ENCODE data around the gene USP44. TPM values are rescaled to one million over a fixed set of nuclear protein-coding genes. Genes with fewer than 3 reads are reported as not detected.
A peak's percentile ranks its signal among the peaks of the same experiment; 100 is the strongest.
"Not testable (repeated sequence)": the region's sequence is repeated elsewhere in the genome, so short reads cannot be mapped to it uniquely, and the experiment has no call there.

Gene USP44
- total RNA-seq, 1 donor from 2014 or later: not detected

DNA sequence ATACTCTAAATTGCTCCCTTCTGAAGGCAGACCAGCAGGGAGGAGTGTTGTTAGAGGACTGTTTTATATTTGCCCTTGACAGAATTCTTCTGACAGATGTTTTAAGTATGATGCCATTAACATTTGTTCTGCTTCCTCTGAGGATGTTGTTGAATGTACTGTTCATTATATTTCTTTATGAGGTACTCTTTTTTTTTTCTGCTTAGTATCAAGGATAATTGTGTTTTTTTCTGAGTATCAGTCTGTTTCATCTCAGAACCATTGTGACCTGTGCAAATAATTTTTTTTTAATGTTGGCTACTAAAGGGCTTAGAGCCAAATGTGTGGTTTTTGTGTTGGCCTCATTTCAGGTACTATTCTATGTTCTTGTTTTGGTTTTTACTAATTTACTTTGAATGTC lies 66.8 kb downstream of the USP44 start:
- Mint-ChIP-seq H3K36me3 (ENCODE audit: low read depth) (peaks cover 19% of the 10 kb centered on the region), H3K4me1 (ENCODE audit: low read depth) (peaks cover 32% of the 10 kb centered on the region), H3K27ac (ENCODE audit: unreplicated experiment) (peak overlapping the region; percentile 61), H3K27me3 (ENCODE audit: low read depth) (no peaks in the 10 kb centered on the region), H3K9me3 (ENCODE audit: low read depth) (no peaks in the 10 kb centered on the region), H3K4me3 (ENCODE audit: unreplicated experiment) (no peak overlapping the region)
- TF ChIP-seq, protein P1, sequence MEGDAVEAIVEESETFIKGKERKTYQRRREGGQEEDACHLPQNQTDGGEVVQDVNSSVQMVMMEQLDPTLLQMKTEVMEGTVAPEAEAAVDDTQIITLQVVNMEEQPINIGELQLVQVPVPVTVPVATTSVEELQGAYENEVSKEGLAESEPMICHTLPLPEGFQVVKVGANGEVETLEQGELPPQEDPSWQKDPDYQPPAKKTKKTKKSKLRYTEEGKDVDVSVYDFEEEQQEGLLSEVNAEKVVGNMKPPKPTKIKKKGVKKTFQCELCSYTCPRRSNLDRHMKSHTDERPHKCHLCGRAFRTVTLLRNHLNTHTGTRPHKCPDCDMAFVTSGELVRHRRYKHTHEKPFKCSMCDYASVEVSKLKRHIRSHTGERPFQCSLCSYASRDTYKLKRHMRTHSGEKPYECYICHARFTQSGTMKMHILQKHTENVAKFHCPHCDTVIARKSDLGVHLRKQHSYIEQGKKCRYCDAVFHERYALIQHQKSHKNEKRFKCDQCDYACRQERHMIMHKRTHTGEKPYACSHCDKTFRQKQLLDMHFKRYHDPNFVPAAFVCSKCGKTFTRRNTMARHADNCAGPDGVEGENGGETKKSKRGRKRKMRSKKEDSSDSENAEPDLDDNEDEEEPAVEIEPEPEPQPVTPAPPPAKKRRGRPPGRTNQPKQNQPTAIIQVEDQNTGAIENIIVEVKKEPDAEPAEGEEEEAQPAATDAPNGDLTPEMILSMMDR (IDR thresholded peaks at IDR 0.05): no peak
- DNase-seq (ENCODE audit: low spot score): no peak

DNA sequence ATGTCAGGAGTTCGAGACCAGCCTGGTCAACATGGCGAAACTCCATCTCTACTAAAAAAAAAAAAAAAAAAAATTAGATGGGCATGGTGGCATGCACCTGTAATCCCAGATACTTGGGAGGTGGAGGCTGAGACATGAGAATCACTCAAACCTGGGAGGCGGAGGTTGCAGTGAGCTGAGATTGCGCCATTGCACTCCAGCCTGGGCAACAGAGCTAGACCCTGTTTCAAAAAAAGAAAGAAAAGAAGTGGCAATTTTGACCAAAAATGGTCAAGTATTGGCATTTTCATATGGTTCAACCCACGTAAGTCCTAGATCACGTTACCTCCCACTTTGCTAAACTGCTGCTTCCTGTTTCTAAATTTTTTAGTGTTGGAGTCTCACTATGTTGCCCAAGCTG lies 68.7 kb downstream of the USP44 start:
- H3K27ac Mint-ChIP-seq (ENCODE audit: unreplicated experiment); H3K4me3 Mint-ChIP-seq (ENCODE audit: unreplicated experiment); H3K27me3 Mint-ChIP-seq (ENCODE audit: low read depth); DNase-seq (ENCODE audit: low spot score); H3K9me3 Mint-ChIP-seq (ENCODE audit: low read depth): not testable (repeated sequence)
- Mint-ChIP-seq H3K36me3 (ENCODE audit: low read depth) (peaks cover 23% of the 10 kb centered on the region), H3K4me1 (ENCODE audit: low read depth) (peaks cover 42% of the 10 kb centered on the region)

DNA sequence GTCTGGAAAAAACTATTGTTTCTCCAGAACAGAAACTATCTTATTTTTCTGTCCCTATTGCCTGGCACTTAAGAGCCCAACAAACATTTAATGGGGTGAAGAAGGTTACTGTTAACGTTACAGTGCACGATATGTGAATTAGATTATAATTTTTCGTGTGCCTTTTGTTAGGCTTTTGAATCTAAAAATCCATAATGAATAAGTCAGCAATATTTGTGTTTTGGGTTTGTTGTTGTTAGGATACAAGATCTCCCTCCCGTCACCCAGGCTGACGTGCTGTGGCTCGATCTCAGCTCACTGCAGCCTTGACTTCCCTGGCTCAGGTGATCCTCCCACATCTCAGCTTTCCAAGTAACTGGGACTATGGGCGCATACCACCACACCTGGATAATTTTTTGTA lies 69.4 kb downstream of the USP44 start:
- peaks cover 42% of the 10 kb centered on the region for H3K4me1 Mint-ChIP-seq (ENCODE audit: low read depth)
- TF ChIP-seq, protein P1 (IDR thresholded peaks at IDR 0.05): no peak
- peaks cover 20% of the 10 kb centered on the region for H3K36me3 Mint-ChIP-seq (ENCODE audit: low read depth)
- DNase-seq (ENCODE audit: low spot score): no peak
- H3K9me3 Mint-ChIP-seq (ENCODE audit: low read depth): no peaks in the 10 kb centered on the region
- H3K27ac Mint-ChIP-seq (ENCODE audit: unreplicated experiment): no peak overlapping the region
- no peak overlapping the region for H3K4me3 Mint-ChIP-seq (ENCODE audit: unreplicated experiment)
- H3K27me3 Mint-ChIP-seq (ENCODE audit: low read depth): no peaks in the 10 kb centered on the region

DNA sequence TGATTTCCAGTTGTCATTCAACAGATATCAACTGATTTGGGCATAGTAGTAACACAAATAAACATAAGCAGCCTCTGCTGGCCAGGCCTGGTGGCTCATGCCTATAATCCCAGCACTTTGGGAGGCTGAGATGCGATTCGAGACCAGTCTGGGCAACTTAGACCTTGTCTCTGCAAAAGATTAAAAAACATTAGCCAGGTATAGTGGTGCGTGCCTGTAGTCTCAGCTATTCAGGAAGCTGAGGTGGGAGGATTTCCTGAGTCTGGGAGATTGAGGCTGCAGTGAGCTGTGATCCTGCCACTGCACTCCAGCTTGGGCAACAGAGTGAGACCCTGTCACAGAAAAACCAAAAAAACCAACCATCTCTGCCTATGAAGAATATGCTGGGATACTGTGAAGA lies 70.2 kb downstream of the USP44 start:
- TF ChIP-seq, protein P1 (IDR thresholded peaks at IDR 0.05): peak; percentile 14
- Mint-ChIP-seq H3K27me3 (ENCODE audit: low read depth) (no peaks in the 10 kb centered on the region), H3K36me3 (ENCODE audit: low read depth) (peaks cover 20% of the 10 kb centered on the region), H3K9me3 (ENCODE audit: low read depth) (no peaks in the 10 kb centered on the region), H3K4me3 (ENCODE audit: unreplicated experiment) (no peak overlapping the region), H3K4me1 (ENCODE audit: low read depth) (peaks cover 47% of the 10 kb centered on the region), H3K27ac (ENCODE audit: unreplicated experiment) (peak overlapping the region; percentile 73)
- DNase-seq (ENCODE audit: low spot score): no peak

DNA sequence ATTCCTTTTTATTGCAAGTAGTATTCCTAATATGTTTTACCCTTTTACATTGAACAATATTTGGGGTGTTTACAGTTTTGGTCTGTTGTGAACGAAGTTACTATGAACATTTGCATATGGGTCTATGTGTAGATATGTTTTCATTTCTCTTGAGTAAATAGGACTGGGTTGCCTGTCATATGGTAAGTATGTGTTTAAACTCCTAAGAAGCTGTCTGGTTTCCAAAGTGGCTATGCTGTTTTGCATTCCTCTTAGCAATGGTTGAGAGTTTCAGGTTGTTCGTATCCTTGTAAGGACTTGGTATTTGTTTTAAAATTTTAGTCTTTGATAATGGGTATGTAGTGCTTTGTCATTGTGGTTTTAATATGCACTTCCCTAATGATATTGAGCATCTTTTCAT lies 71.0 kb downstream of the USP44 start:
- TF ChIP-seq, protein P1 (IDR thresholded peaks at IDR 0.05): no peak
- DNase-seq (ENCODE audit: low spot score): no peak
- Mint-ChIP-seq H3K27ac (ENCODE audit: unreplicated experiment) (peak overlapping the region; percentile 73), H3K4me1 (ENCODE audit: low read depth) (peaks cover 56% of the 10 kb centered on the region), H3K9me3 (ENCODE audit: low read depth) (no peaks in the 10 kb centered on the region), H3K36me3 (ENCODE audit: low read depth) (peaks cover 22% of the 10 kb centered on the region), H3K4me3 (ENCODE audit: unreplicated experiment) (no peak overlapping the region), H3K27me3 (ENCODE audit: low read depth) (no peaks in the 10 kb centered on the region)

DNA sequence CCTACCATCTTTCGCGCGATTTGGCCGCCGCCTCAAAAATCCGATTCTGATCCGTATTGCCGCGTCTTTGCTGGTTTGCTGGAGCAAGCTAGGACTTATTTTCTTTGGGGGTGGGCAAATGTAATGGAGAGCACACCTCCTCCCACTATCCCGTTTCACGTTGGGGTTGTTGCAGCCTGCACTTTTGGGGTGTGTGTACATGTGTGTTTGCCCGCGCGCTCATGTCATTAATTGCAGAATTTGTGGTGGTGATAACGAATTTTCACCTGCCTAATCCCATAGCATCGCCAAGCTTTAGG lies 76.7 kb downstream of the USP44 start:
- peak overlapping the region; percentile 100 for H3K27ac Mint-ChIP-seq (ENCODE audit: unreplicated experiment)
- peaks cover 20% of the 10 kb centered on the region for H3K36me3 Mint-ChIP-seq (ENCODE audit: low read depth)
- H3K27me3 Mint-ChIP-seq (ENCODE audit: low read depth): no peaks in the 10 kb centered on the region
- TF ChIP-seq, protein P1 (IDR thresholded peaks at IDR 0.05): no peak
- H3K9me3 Mint-ChIP-seq (ENCODE audit: low read depth): no peaks in the 10 kb centered on the region
- peak overlapping the region; percentile 100 for H3K4me3 Mint-ChIP-seq (ENCODE audit: unreplicated experiment)
- no peak for DNase-seq (ENCODE audit: low spot score)
- H3K4me1 Mint-ChIP-seq (ENCODE audit: low read depth): peaks cover 34% of the 10 kb centered on the region

Measured in chondrocyte (in vitro differentiated cells).